B cell (primary cell): ENCODE measurements around the gene VENTX. TPM values are rescaled to one million over a fixed set of nuclear protein-coding genes. Genes with fewer than 3 reads are reported as not detected.

Source experiments
- ATAC-seq: fragments of 200-7000 bp; cut with Tn5 transposase; one replicate; pipeline ENCODE4 v1.10.0; 2021; ENCODE audit warnings: low read depth, mild to moderate bottlenecking, moderate number of reproducible peaks, moderate library complexity
- CTCF ChIA-PET: fragments of 350-600 bp; sonication (Branson Sonifier 250); formaldehyde crosslinking; loops from one replicate; lab custom pipeline; 2021; ENCODE audit warnings: antibody characterized with exemption, inconsistent platforms; lab: Charles Lee
- POLR2A ChIA-PET: fragments of 350-600 bp; sonication (Branson Sonifier 250); formaldehyde crosslinking; loops from one replicate; lab custom pipeline; 2021; ENCODE audit warnings: antibody characterized with exemption; lab: Charles Lee
- DNase-seq: peaks from one replicate; pipeline ENCODE4 v3.0.0; 2013
- H2AFZ ChIP-seq: 2 replicates; pipeline ENCODE4 v1.6.1; 2012; ENCODE audit warnings: mild to moderate bottlenecking, low read depth, low read length; ENCODE audit not compliant: insufficient read depth, poor library complexity, severe bottlenecking
- H3K27ac ChIP-seq, 2 donors: 1 replicate in 1 of 2; 2 replicates in 1 of 2; pipeline ENCODE4 v1.5.1; 2012 to 2013; ENCODE audit warnings: low read length in 2 of 2, mild to moderate bottlenecking in 2 of 2, moderate library complexity in 1 of 2
- H3K27me3 ChIP-seq, 4 experiments: fragments of 200-600 bp in 1 of 4; sonication (generic) in 1 of 4; replicated peaks in 1 of 4; 1 replicate in 2 of 4; 2 replicates in 2 of 4; pipeline versions ENCODE4 v1.6.1 to v1.7.0; 2013 to 2016; ENCODE audit warnings: low read length in 3 of 4, mild to moderate bottlenecking in 2 of 4, mixed read lengths in 1 of 4, moderate library complexity in 1 of 4; ENCODE audit not compliant: insufficient read depth in 4 of 4, control insufficient read depth in 3 of 4; ENCODE audit errors: control extremely low read depth in 1 of 4
- H3K36me3 ChIP-seq, 2 experiments: replicated peaks in 1 of 2; 1 replicate in 1 of 2; 2 replicates in 1 of 2; pipeline versions ENCODE4 v1.6.1 to v1.7.1; 2013; ENCODE audit warnings: low read length in 1 of 2; ENCODE audit not compliant: insufficient read depth in 2 of 2, control insufficient read depth in 1 of 2; ENCODE audit errors: control extremely low read depth in 1 of 2, extremely low read depth in 1 of 2
- H3K4me1 ChIP-seq, 2 donors: fragments of 200-600 bp in 1 of 2; sonication (generic) in 1 of 2; 1 replicate in 1 of 2; 2 replicates in 1 of 2; pipeline versions ENCODE4 v1.5.1 to v1.6.1; 2013 to 2017; ENCODE audit warnings: low read length in 2 of 2; ENCODE audit not compliant: control insufficient read depth in 2 of 2, insufficient read depth in 2 of 2
- H3K4me2 ChIP-seq: replicated peaks from 2 replicates; pipeline ENCODE3; 2012; ENCODE audit warnings: mild to moderate bottlenecking, low read depth, low read length; ENCODE audit not compliant: poor library complexity, severe bottlenecking
- H3K4me3 ChIP-seq, 5 experiments: fragments of 200-600 bp in 1 of 5; sonication (generic) in 1 of 5; 1 replicate in 3 of 5; 2 replicates in 2 of 5; pipeline versions ENCODE4 v1.5.1 to v1.7.0; 2011 to 2016; ENCODE audit warnings: low read length in 4 of 5, mild to moderate bottlenecking in 4 of 5, low read depth in 2 of 5, control low read depth in 1 of 5, moderate library complexity in 1 of 5; ENCODE audit not compliant: insufficient read depth in 1 of 5; ENCODE audit errors: control extremely low read depth in 1 of 5, extremely low read depth in 1 of 5
- H3K79me2 ChIP-seq: fragments of 200-600 bp; sonication (generic); one replicate; pipeline ENCODE4 v1.6.0; 2016; ENCODE audit warnings: low read length; ENCODE audit not compliant: control insufficient read depth, insufficient read depth
- H3K9ac ChIP-seq: fragments of 200-600 bp; sonication (generic); 2 replicates; pipeline ENCODE4 v1.6.1; 2017; ENCODE audit warnings: mild to moderate bottlenecking, low read length, moderate library complexity
- H3K9me3 ChIP-seq, 3 donors: one replicate each; pipeline versions ENCODE4 v1.6.1 to v1.7.1; 2013; ENCODE audit warnings: low read length in 2 of 3; ENCODE audit not compliant: control insufficient read depth in 2 of 3, insufficient read depth in 1 of 3; ENCODE audit errors: control extremely low read depth in 1 of 3
- H4K20me1 ChIP-seq: 2 replicates; pipeline ENCODE4 v1.6.0; 2012; ENCODE audit warnings: mild to moderate bottlenecking, low read length; ENCODE audit not compliant: insufficient read depth, control insufficient read depth, poor library complexity, severe bottlenecking
- H3K27ac Mint-ChIP-seq: one replicate; pipeline ENCODE4 v1.8.0; 2021; ENCODE audit warnings: mixed read lengths
- H3K27me3 Mint-ChIP-seq: one replicate; pipeline ENCODE4 v1.8.0; 2021; ENCODE audit warnings: mixed read lengths
- H3K4me1 Mint-ChIP-seq: one replicate; pipeline ENCODE4 v1.8.0; 2021; ENCODE audit warnings: mixed read lengths
- H3K4me3 Mint-ChIP-seq: one replicate; pipeline ENCODE4 v1.8.0; 2021; ENCODE audit warnings: mixed read lengths
- H3K9me3 Mint-ChIP-seq: one replicate; pipeline ENCODE4 v1.8.0; 2022; ENCODE audit warnings: mixed read lengths; ENCODE audit not compliant: insufficient read depth
- CTCF ChIP-seq: fragments of 200-600 bp; IDR thresholded peaks from one replicate; pipeline ENCODE4 v1.8.0; 2022; ENCODE audit warnings: antibody characterized with exemption, mild to moderate bottlenecking
- EZH2 ChIP-seq: IDR thresholded peaks from 2 replicates; pipeline ENCODE4 v1.6.1; 2012; ENCODE audit warnings: borderline replicate concordance, low read depth, mild to moderate bottlenecking, moderate library complexity, low read length; ENCODE audit not compliant: insufficient read depth, poor library complexity, severe bottlenecking
- WGBS: methylation state at CpG from one replicate; pipeline ENCODE4 v1.1.5; 2013; ENCODE audit warnings: missing lambda C conversion rate; ENCODE audit not compliant: insufficient coverage; 5-methylcytosine and 5-hydroxymethylcytosine counted together
- intact Hi-C: fragments of 100-400 bp; cut with micrococcal nuclease; formaldehyde crosslinking; loops from one replicate; pipeline ENCODE4 v1.10.0; 2022
- polyA plus RNA-seq: library from polyadenylated mRNA; depleted of rRNA; stranded (reverse); fragments of >200 nt; gene quantifications from 2 replicates; pipeline ENCODE4 v1.2.3, GENCODE V29; 2012
- total RNA-seq, 2 donors: library from RNA; stranded (reverse); fragments of 120-200 nt in 1 of 2; gene quantifications; 1 replicate in 1 of 2; 2 replicates in 1 of 2; pipeline versions ENCODE4 v1.2.3 to v1.2.4, GENCODE V29; 2013 to 2022

The VENTX gene
- total and polyA plus RNA-seq, 2 donors (not counting 1 experiment from before 2014, with no cell fraction given): 0.82 TPM; not detected in 1

- H3K79me2 ChIP-seq: no peaks in the 10 kb centered on the region
- H3K4me1 ChIP-seq: no peaks in the 10 kb centered on the region
- H2AFZ ChIP-seq: no peak overlapping the region
- no peak for DNase-seq
- H3K27me3 Mint-ChIP-seq: no peaks in the 10 kb centered on the region
- CTCF ChIA-PET: no interaction called here
- H3K4me3 ChIP-seq: no peak overlapping the region
- no peak overlapping the region for H3K4me3 Mint-ChIP-seq
- POLR2A ChIA-PET: no interaction called here
- ATAC-seq: no peak
- H3K27ac Mint-ChIP-seq: no peak overlapping the region
- no peaks in the 10 kb centered on the region for H4K20me1 ChIP-seq
- no peaks in the 10 kb centered on the region for H3K27me3 ChIP-seq
- 92% methylated on average over 14 of the region's 17 CpGs for WGBS
- no peaks in the 10 kb centered on the region for H3K9me3 Mint-ChIP-seq
- TF ChIP-seq CTCF (no peak), EZH2 (no peak)
- intact Hi-C loops: no loop called here
- H3K4me1 Mint-ChIP-seq: no peaks in the 10 kb centered on the region
- no peak overlapping the region for H3K4me2 ChIP-seq
- H3K9ac ChIP-seq: no peak overlapping the region
- no peak overlapping the region for H3K27ac ChIP-seq
- no peaks in the 10 kb centered on the region for H3K36me3 ChIP-seq
- peaks cover 0 to 3% (median 0%) of the 10 kb centered on the region in 3 donors for H3K9me3 ChIP-seq
Measured at GRCh38 chr10:133206356-133207040, 31.2 kb upstream of the VENTX start.

GRCh38 chr10:133207041-133207600, 30.5 kb upstream of the VENTX start:
- no peaks in the 10 kb centered on the region for H4K20me1 ChIP-seq
- H3K36me3 ChIP-seq: no peaks in the 10 kb centered on the region
- no peak overlapping the region for H3K4me2 ChIP-seq
- ChIA-PET CTCF (no interaction called here), POLR2A (no interaction called here)
- no peak overlapping the region for H3K27ac Mint-ChIP-seq
- no peak overlapping the region for H3K4me3 ChIP-seq
- no peak overlapping the region for H3K27ac ChIP-seq
- no peak for ATAC-seq
- intact Hi-C loops: no loop called here
- 96% methylated on average over 36 of the region's 36 CpGs for WGBS
- no peaks in the 10 kb centered on the region for H3K27me3 ChIP-seq
- H3K4me1 Mint-ChIP-seq: no peaks in the 10 kb centered on the region
- H3K4me3 Mint-ChIP-seq: no peak overlapping the region
- H3K9ac ChIP-seq: no peak overlapping the region
- no peaks in the 10 kb centered on the region for H3K4me1 ChIP-seq
- no peaks in the 10 kb centered on the region for H3K9me3 Mint-ChIP-seq
- no peaks in the 10 kb centered on the region for H3K79me2 ChIP-seq
- no peak for TF ChIP-seq CTCF
- peaks cover 0 to 3% (median 0%) of the 10 kb centered on the region in 3 donors for H3K9me3 ChIP-seq
- no peak for DNase-seq
- H2AFZ ChIP-seq: no peak overlapping the region
- peaks cover 3% of the 10 kb centered on the region for H3K27me3 Mint-ChIP-seq
